ENCODE data around the gene HSPA12B.

- TF ChIP-seq POLR2A (IDR thresholded peaks at IDR 0.05; ENCODE audit: low read depth, low read length) = no peak
- TF ChIP-seq CTCF (conservative IDR thresholded peaks at IDR 0.05; ENCODE audit: low read depth, low read length) = no peak
- TF ChIP-seq RCOR1 (IDR thresholded peaks at IDR 0.05; ENCODE audit: insufficient replicate concordance, low read length) = no peak
- TF ChIP-seq RFX5 (IDR thresholded peaks at IDR 0.05; ENCODE audit: low read depth, low read length) = no peak
- no peak for TF ChIP-seq ELK1 (IDR thresholded peaks at IDR 0.05; ENCODE audit: borderline replicate concordance, low read depth, low read length)
- TF ChIP-seq NFE2L2 (IDR thresholded peaks at IDR 0.05; ENCODE audit: low read depth, low read length) = no peak
- TF ChIP-seq SMC3 (IDR thresholded peaks at IDR 0.05; ENCODE audit: low read depth, low read length) = no peak
- TF ChIP-seq CHD1 (IDR thresholded peaks at IDR 0.05; ENCODE audit: low read depth, low read length) = no peak
- TF ChIP-seq USF2 (IDR thresholded peaks at IDR 0.05; ENCODE audit: low read depth, low read length) = no peak
- TF ChIP-seq FOS (IDR thresholded peaks at IDR 0.05; ENCODE audit: low read depth, low read length) = no peak
These were observed 34.6 kb downstream of the HSPA12B start for GRCh38 chr20:3767110-3767426.

All from IMR-90 (cell line).